ENCODE results near the gene GTSE1.
"Not testable (repeated sequence)": the region's sequence is repeated elsewhere in the genome, so short reads cannot be mapped to it uniquely, and the experiment has no call there.

GTSE1 gene

GRCh38 chr22:46256358-46256958, 40.2 kb upstream of the GTSE1 start:
- CTCF ChIA-PET = no interaction called here

GRCh38 chr22:46259374-46259773, 37.3 kb upstream of the GTSE1 start:
- TF ChIP-seq, protein P1, sequence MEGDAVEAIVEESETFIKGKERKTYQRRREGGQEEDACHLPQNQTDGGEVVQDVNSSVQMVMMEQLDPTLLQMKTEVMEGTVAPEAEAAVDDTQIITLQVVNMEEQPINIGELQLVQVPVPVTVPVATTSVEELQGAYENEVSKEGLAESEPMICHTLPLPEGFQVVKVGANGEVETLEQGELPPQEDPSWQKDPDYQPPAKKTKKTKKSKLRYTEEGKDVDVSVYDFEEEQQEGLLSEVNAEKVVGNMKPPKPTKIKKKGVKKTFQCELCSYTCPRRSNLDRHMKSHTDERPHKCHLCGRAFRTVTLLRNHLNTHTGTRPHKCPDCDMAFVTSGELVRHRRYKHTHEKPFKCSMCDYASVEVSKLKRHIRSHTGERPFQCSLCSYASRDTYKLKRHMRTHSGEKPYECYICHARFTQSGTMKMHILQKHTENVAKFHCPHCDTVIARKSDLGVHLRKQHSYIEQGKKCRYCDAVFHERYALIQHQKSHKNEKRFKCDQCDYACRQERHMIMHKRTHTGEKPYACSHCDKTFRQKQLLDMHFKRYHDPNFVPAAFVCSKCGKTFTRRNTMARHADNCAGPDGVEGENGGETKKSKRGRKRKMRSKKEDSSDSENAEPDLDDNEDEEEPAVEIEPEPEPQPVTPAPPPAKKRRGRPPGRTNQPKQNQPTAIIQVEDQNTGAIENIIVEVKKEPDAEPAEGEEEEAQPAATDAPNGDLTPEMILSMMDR (conservative IDR thresholded peaks at IDR 0.05; ENCODE audit: low read depth) = no peak
- no peak overlapping the region for H3K27ac ChIP-seq
- ChIA-PET POLR2A (ENCODE audit: low non-redundant PET) (no interaction called here), CTCF (no interaction called here)
- DNase-seq (ENCODE audit: low spot score) = no peak

More at GRCh38 chr22:46256358-46256958, 40.2 kb upstream of the GTSE1 start:
- TF ChIP-seq, protein P1 (conservative IDR thresholded peaks at IDR 0.05; ENCODE audit: low read depth) = no peak
- POLR2A ChIA-PET (ENCODE audit: low non-redundant PET) = no interaction called here
- no peak overlapping the region for H3K27ac ChIP-seq
- no peak for DNase-seq (ENCODE audit: low spot score)

GRCh38 chr22:46260038-46260437, 36.6 kb upstream of the GTSE1 start:
- ChIA-PET CTCF (no interaction called here), POLR2A (ENCODE audit: low non-redundant PET) (no interaction called here)
- TF ChIP-seq, protein P1 (conservative IDR thresholded peaks at IDR 0.05; ENCODE audit: low read depth) = no peak
- H3K27ac ChIP-seq = no peak overlapping the region
- no peak for DNase-seq (ENCODE audit: low spot score)

GRCh38 chr22:46262449-46263215, 34.0 kb upstream of the GTSE1 start:
- ChIA-PET CTCF (no interaction called here), POLR2A (ENCODE audit: low non-redundant PET) (no interaction called here)
- TF ChIP-seq, protein P1 (conservative IDR thresholded peaks at IDR 0.05; ENCODE audit: low read depth) = no peak
- DNase-seq (ENCODE audit: low spot score) = no peak
- H3K27ac ChIP-seq = no peak overlapping the region

DNA sequence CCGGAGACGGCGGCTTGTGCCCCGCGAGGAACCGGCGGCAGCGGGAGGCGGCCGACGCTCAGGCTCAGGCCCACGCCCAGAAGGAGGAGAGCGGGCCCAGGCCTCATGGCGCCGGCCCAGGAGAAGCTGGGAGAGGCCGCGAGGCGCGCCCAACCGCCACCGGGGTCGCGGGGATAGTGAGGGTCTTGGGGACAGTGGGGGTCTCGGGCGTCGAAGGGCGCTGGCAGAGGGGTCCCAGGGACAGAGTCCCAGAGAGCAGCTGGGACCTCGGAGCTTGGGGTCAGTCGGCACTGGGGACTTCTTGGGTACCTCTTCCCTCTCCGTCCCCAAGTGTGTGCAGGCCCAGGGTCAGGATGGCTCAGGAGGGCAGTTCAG, 33.5 kb upstream of the GTSE1 start, which contains the start of gene PKDREJ:
Gene PKDREJ, minus strand, starts transcription at position 128 of the 375 bp plus-strand sequence. Its CDS starts 21 bp downstream, at position 107.
- ChIA-PET POLR2A (ENCODE audit: low non-redundant PET) (no interaction called here), CTCF (no interaction called here)
- no peak for DNase-seq (ENCODE audit: low spot score)
- no peak within 1 kb of the TSS for H3K27ac ChIP-seq
- TF ChIP-seq, protein P1 (conservative IDR thresholded peaks at IDR 0.05; ENCODE audit: low read depth) = no peak

DNA sequence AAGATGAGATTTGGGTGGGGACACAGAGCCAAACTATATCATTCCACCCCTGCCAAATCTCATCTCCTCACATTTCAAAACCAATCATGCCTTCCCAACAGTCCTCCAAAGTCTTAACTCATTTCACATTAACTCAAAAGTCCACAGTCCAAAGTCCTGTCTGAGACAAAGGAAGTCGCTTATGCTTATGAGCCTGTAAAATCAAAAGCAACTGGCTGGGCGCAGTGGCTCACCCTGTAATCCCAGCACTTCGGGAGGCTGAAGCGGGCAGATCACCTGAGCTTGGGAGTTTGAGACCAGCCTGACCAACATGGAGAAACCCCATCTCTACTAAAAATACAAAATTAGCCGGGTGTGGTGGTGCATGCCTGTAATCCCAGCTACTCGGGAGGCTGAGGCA, 32.1 kb upstream of the GTSE1 start:
- H3K27ac ChIP-seq; CTCF ChIA-PET; POLR2A ChIA-PET (ENCODE audit: low non-redundant PET): not testable (repeated sequence)

GRCh38 chr22:46265627-46266026, 31.0 kb upstream of the GTSE1 start:
- H3K27ac ChIP-seq; CTCF ChIA-PET; DNase-seq (ENCODE audit: low spot score); POLR2A ChIA-PET (ENCODE audit: low non-redundant PET): not testable (repeated sequence)

More for the DNA sequence above, 32.1 kb upstream of the GTSE1 start:
- not testable (repeated sequence) for DNase-seq (ENCODE audit: low spot score)

Data from RWPE1 (cell line).